Mesodermal cell (in vitro differentiated cells): ENCODE results near the gene CERS5. TPM values are rescaled to one million over a fixed set of nuclear protein-coding genes. Genes with fewer than 3 reads are reported as not detected.

Experiments
- H3K27ac ChIP-seq: 2 replicates; pipeline ENCODE4 v1.7.0; 2013; ENCODE audit warnings: mild to moderate bottlenecking, low read depth, low read length, moderate library complexity; ENCODE audit not compliant: severe bottlenecking
- H3K36me3 ChIP-seq: 2 replicates; pipeline ENCODE4 v1.7.1; 2013; ENCODE audit warnings: mild to moderate bottlenecking, low read length, moderate library complexity; ENCODE audit not compliant: control insufficient read depth, insufficient read depth
- H3K4me1 ChIP-seq: one replicate; pipeline ENCODE4 v1.7.1; 2013; ENCODE audit warnings: mild to moderate bottlenecking, low read length; ENCODE audit not compliant: insufficient read depth, control insufficient read depth, poor library complexity, severe bottlenecking
- H3K4me3 ChIP-seq: 2 replicates; pipeline ENCODE4 v1.7.0; 2013; ENCODE audit warnings: low read length, control low read depth, mild to moderate bottlenecking; ENCODE audit not compliant: insufficient read depth, poor library complexity, severe bottlenecking; ENCODE audit errors: extremely low read depth
- H3K9me3 ChIP-seq: 2 replicates; pipeline ENCODE4 v1.7.1; 2013; ENCODE audit warnings: mild to moderate bottlenecking, low read length, moderate library complexity; ENCODE audit not compliant: control insufficient read depth
- WGBS, 2 experiments: methylation state at CpG; one replicate each; pipeline ENCODE4 v1.1.5; 2013; ENCODE audit warnings: missing lambda C conversion rate in 2 of 2; ENCODE audit not compliant: insufficient coverage in 2 of 2; 5-methylcytosine and 5-hydroxymethylcytosine counted together
- polyA plus RNA-seq, 2 experiments: library from polyadenylated mRNA; stranded (reverse); fragments of 50-300 nt; gene quantifications; one replicate each; pipeline ENCODE4 v1.2.3, GENCODE V29; 2013

Gene CERS5
- polyA plus RNA-seq (2013, experiment 1 of 2): 45.0 TPM
- 42.5 TPM for polyA plus RNA-seq (2013, experiment 2 of 2)

- Histone ChIP-seq H3K36me3 (peaks cover 7% of the 10 kb centered on the region), H3K4me1 (peaks cover 8% of the 10 kb centered on the region), H3K9me3 (peaks cover 14% of the 10 kb centered on the region), H3K4me3 (peak within 1 kb of the TSS; percentile 89), H3K27ac (peak within 1 kb of the TSS; percentile 96)
- WGBS, 2 experiments: 0 to 1% methylated on average over 65 to 66 of the region's 70 CpGs
Observed at GRCh38 chr12:50167049-50167828, at the start of gene CERS5. CERS5 (minus strand) TSS chr12:50167369; CDS start chr12:50167297, 72 bp downstream.

GRCh38 chr12:50215033-50215432 is 47.9 kb upstream of the CERS5 start:
- Histone ChIP-seq H3K4me1 (peaks cover 11% of the 10 kb centered on the region), H3K27ac (no peak overlapping the region), H3K4me3 (no peak overlapping the region), H3K36me3 (peaks cover 34% of the 10 kb centered on the region), H3K9me3 (no peaks in the 10 kb centered on the region)
- 80% methylated on average over 1 of the region's 3 CpGs; no CpG with 5 or more reads in 1 of the 2 experiments for WGBS, 2 experiments

- H3K36me3 ChIP-seq: peaks cover 39% of the 10 kb centered on the region
- H3K9me3 ChIP-seq: no peaks in the 10 kb centered on the region
- no peak overlapping the region for H3K27ac ChIP-seq
- no peak overlapping the region for H3K4me3 ChIP-seq
- no CpG with 5 or more reads among the region's 1 CpG for WGBS, 2 experiments
- H3K4me1 ChIP-seq: peaks cover 11% of the 10 kb centered on the region
Observed at GRCh38 chr12:50214018-50214417, 46.8 kb upstream of the CERS5 start.

- WGBS, 2 experiments: no CpG with 5 or more reads among the region's 2 CpGs
- H3K27ac ChIP-seq: no peak overlapping the region
Observed at GRCh38 chr12:50213439-50213838, 46.3 kb upstream of the CERS5 start.

GRCh38 chr12:50212071-50212467 is 44.9 kb upstream of the CERS5 start:
- Histone ChIP-seq H3K9me3 (no peaks in the 10 kb centered on the region), H3K36me3 (peaks cover 43% of the 10 kb centered on the region), H3K4me1 (peaks cover 11% of the 10 kb centered on the region), H3K27ac (peak overlapping the region; percentile 62), H3K4me3 (no peak overlapping the region)
- 100% methylated on average over 1 of the region's 2 CpGs; no CpG with 5 or more reads in 1 of the 2 experiments for WGBS, 2 experiments

More at GRCh38 chr12:50213439-50213838, 46.3 kb upstream of the CERS5 start:
- peaks cover 11% of the 10 kb centered on the region for H3K4me1 ChIP-seq
- H3K9me3 ChIP-seq: no peaks in the 10 kb centered on the region
- peaks cover 40% of the 10 kb centered on the region for H3K36me3 ChIP-seq
- no peak overlapping the region for H3K4me3 ChIP-seq

- Histone ChIP-seq H3K4me1 (peaks cover 11% of the 10 kb centered on the region), H3K36me3 (peaks cover 46% of the 10 kb centered on the region), H3K9me3 (no peaks in the 10 kb centered on the region), H3K4me3 (no peak overlapping the region), H3K27ac (peak overlapping the region; percentile 62)
- 87 to 90% methylated on average over 2 to 3 of the region's 6 CpGs for WGBS, 2 experiments
Observed at GRCh38 chr12:50211392-50212070, 44.4 kb upstream of the CERS5 start.

- Histone ChIP-seq H3K4me1 (peaks cover 25% of the 10 kb centered on the region), H3K27ac (no peak overlapping the region), H3K4me3 (no peak overlapping the region), H3K9me3 (no peaks in the 10 kb centered on the region), H3K36me3 (peaks cover 68% of the 10 kb centered on the region)
- 75 to 90% methylated on average over 1 to 2 of the region's 2 CpGs for WGBS, 2 experiments
Observed at GRCh38 chr12:50207424-50207823, 40.3 kb upstream of the CERS5 start.

GRCh38 chr12:50205648-50206047 is 38.5 kb upstream of the CERS5 start:
- Histone ChIP-seq H3K4me1 (peaks cover 24% of the 10 kb centered on the region), H3K36me3 (peaks cover 77% of the 10 kb centered on the region)
- WGBS, 2 experiments: 90 to 100% methylated on average over 4 to 5 of the region's 6 CpGs

GRCh38 chr12:50203691-50204090 is 36.5 kb upstream of the CERS5 start:
- no peak overlapping the region for H3K4me3 ChIP-seq
- H3K36me3 ChIP-seq: peaks cover 83% of the 10 kb centered on the region
- peaks cover 24% of the 10 kb centered on the region for H3K4me1 ChIP-seq
- no CpG with 5 or more reads among the region's 2 CpGs for WGBS, 2 experiments
- H3K9me3 ChIP-seq: no peaks in the 10 kb centered on the region
- H3K27ac ChIP-seq: no peak overlapping the region

More at GRCh38 chr12:50205648-50206047, 38.5 kb upstream of the CERS5 start:
- no peak overlapping the region for H3K27ac ChIP-seq
- H3K9me3 ChIP-seq: no peaks in the 10 kb centered on the region
- H3K4me3 ChIP-seq: no peak overlapping the region

GRCh38 chr12:50201987-50202521 is 34.9 kb upstream of the CERS5 start:
- H3K4me1 ChIP-seq: peaks cover 24% of the 10 kb centered on the region
- H3K9me3 ChIP-seq: no peaks in the 10 kb centered on the region
- H3K36me3 ChIP-seq: peaks cover 88% of the 10 kb centered on the region
- peak overlapping the region; percentile 81 for H3K27ac ChIP-seq
- WGBS, 2 experiments: 70 to 100% methylated on average over 1 of the region's 3 CpGs
- H3K4me3 ChIP-seq: no peak overlapping the region
